Panc1 (cell line): ENCODE measurements around the gene APBB1IP. TPM values are rescaled to one million over a fixed set of nuclear protein-coding genes. Genes with fewer than 3 reads are reported as not detected.

Experiments used
- ATAC-seq: fragments of 200-7000 bp; cut with Tn5 transposase; 2 replicates; pipeline ENCODE4 v1.9.1; 2020; ENCODE audit warnings: mild to moderate bottlenecking, moderate library complexity
- BruUV-seq: library from RNA; stranded (reverse); fragments of 400-500 nt; replicated peaks from 2 replicates; lab custom pipeline; 2021; lab: Mats Ljungman, UMichigan
- CTCF ChIA-PET: fragments of 300-600 bp; sonication (Branson Sonifier 250); formaldehyde crosslinking; loops from one replicate; lab custom pipeline; 2022; ENCODE audit warnings: antibody characterized with exemption; lab: Charles Lee
- POLR2A ChIA-PET: fragments of 300-600 bp; sonication (Branson Sonifier 250); formaldehyde crosslinking; loops from one replicate; lab custom pipeline; 2022; ENCODE audit warnings: antibody characterized with exemption; lab: Charles Lee
- DNase-seq: peaks from one replicate; pipeline ENCODE4 v3.0.0-alpha.2; 2010; ENCODE audit warnings: low read depth, low spot score
- H3K27ac ChIP-seq: 2 replicates; pipeline ENCODE4 v1.5.1; 2011; ENCODE audit warnings: mild to moderate bottlenecking, low read length, inconsistent platforms
- H3K27me3 ChIP-seq: fragments of 200-500 bp; sonication (Bioruptor generic); 2 replicates; pipeline ENCODE4 v1.6.0; 2014; ENCODE audit warnings: low read length, inconsistent platforms; ENCODE audit not compliant: control insufficient read depth, insufficient read depth
- H3K36me3 ChIP-seq: fragments of 200-500 bp; sonication (Bioruptor generic); 2 replicates; pipeline ENCODE4 v1.5.1; 2014; ENCODE audit warnings: inconsistent platforms, mild to moderate bottlenecking, low read length, moderate library complexity; ENCODE audit not compliant: control insufficient read depth, insufficient read depth
- H3K4me1 ChIP-seq: 2 replicates; pipeline ENCODE4 v1.5.1; 2011; ENCODE audit warnings: inconsistent platforms, mild to moderate bottlenecking, low read length, moderate library complexity; ENCODE audit not compliant: control insufficient read depth, insufficient read depth
- H3K4me3 ChIP-seq, 2 experiments: 2 replicates each; pipeline ENCODE4 v1.5.1; 2011 to 2012; ENCODE audit warnings: low read depth in 2 of 2, low read length in 2 of 2, mild to moderate bottlenecking in 2 of 2, inconsistent platforms in 1 of 2, moderate library complexity in 1 of 2
- H3K9me3 ChIP-seq: fragments of 200-500 bp; sonication (Bioruptor generic); 2 replicates; pipeline ENCODE4 v1.5.1; 2014; ENCODE audit warnings: low read depth, mild to moderate bottlenecking, inconsistent platforms, low read length, moderate library complexity; ENCODE audit not compliant: control insufficient read depth, insufficient read depth
- POLR2AphosphoS5 ChIP-seq: IDR thresholded peaks from 2 replicates; pipeline ENCODE4 v1.6.1; 2012; ENCODE audit warnings: mild to moderate bottlenecking, low read depth, low read length, moderate library complexity
- SIN3A ChIP-seq: IDR thresholded peaks from 2 replicates; pipeline ENCODE4 v1.6.1; 2012; ENCODE audit warnings: low read depth, mild to moderate bottlenecking, low read length, moderate library complexity, borderline replicate concordance; ENCODE audit not compliant: insufficient read depth
- TCF7L2 ChIP-seq: IDR thresholded peaks from 2 replicates; pipeline ENCODE4 v1.6.1; 2011; ENCODE audit warnings: mild to moderate bottlenecking, low read depth, low read length, inconsistent platforms
- in situ Hi-C: cut with HindIII; loops from 2 replicates; pipeline ENCODE4 v1.10.0; 2016; ENCODE audit warnings: low sequenced_read_pairs, low pct_unique_long_range_greater_than_20kb
- intact Hi-C: fragments of 100-400 bp; cut with micrococcal nuclease; formaldehyde crosslinking; loops from one replicate; pipeline ENCODE4 v1.10.0; 2022; ENCODE audit not compliant: unreplicated experiment
- total RNA-seq: library from RNA; stranded (reverse); gene quantifications from one replicate; pipeline ENCODE4 v1.2.1, GENCODE V29; 2021; ENCODE audit not compliant: unreplicated experiment
- TF ChIP-seq, protein P1 (sequence below): fragments of 450-650 bp; IDR thresholded peaks from 2 replicates; pipeline ENCODE4 v1.5.1; 2017; ENCODE audit warnings: mild to moderate bottlenecking
- TF ChIP-seq, protein P2 (sequence below), 2 experiments: IDR thresholded peaks; 2 replicates each; pipeline ENCODE4 v1.6.1; 2011 to 2012; ENCODE audit warnings: low read depth in 2 of 2, control low read depth in 1 of 2, low read length in 1 of 2, mild to moderate bottlenecking in 1 of 2, moderate library complexity in 1 of 2; ENCODE audit not compliant: insufficient read depth in 1 of 2

Gene APBB1IP
- total RNA-seq, 1 experiment from 2014 or later = 0.21 TPM

DNA sequence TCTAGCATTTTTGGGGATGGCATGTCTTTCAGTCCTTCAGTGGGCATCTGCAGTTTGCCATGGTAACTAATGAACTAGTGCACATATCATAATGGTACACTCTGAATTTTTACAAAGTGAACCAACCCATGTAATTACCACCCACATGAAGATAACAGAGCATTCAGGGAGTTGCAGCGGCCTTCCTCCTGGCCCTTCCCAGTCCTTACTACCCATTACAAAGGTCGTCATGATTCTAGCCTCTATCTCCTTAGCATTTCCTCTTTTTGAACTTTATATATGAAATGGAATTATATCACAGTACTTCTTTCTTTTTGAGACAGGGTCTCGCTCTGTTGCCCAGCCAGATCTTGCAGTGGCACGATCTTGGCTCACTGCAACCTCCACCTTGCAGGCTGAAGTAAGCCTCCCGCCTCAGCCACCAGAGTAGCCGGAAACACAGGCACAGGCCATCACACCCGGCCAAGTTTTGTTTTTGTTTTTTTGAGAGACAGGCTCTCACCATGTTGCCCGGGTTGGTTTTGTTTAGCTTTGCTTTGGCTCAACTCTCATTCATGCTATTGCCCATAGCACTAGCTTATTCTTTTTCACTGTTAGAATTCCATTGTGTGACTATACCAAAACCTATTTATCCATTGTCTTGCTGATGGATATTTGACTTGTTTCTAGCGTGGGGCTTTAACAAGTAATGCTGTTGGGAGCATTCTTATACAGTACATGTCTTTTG, 79.2 kb downstream of the APBB1IP start:
- H3K4me3 ChIP-seq = no peak overlapping the region
- DNase-seq (no peak), ATAC-seq (no peak)
- no peaks in the 10 kb centered on the region for H3K36me3 ChIP-seq
- BruUV-seq = no TSS peak
- H3K9me3 ChIP-seq = no peaks in the 10 kb centered on the region
- in situ Hi-C loops (no loop called here), intact Hi-C loops (no loop called here)
- TF ChIP-seq, protein P1, sequence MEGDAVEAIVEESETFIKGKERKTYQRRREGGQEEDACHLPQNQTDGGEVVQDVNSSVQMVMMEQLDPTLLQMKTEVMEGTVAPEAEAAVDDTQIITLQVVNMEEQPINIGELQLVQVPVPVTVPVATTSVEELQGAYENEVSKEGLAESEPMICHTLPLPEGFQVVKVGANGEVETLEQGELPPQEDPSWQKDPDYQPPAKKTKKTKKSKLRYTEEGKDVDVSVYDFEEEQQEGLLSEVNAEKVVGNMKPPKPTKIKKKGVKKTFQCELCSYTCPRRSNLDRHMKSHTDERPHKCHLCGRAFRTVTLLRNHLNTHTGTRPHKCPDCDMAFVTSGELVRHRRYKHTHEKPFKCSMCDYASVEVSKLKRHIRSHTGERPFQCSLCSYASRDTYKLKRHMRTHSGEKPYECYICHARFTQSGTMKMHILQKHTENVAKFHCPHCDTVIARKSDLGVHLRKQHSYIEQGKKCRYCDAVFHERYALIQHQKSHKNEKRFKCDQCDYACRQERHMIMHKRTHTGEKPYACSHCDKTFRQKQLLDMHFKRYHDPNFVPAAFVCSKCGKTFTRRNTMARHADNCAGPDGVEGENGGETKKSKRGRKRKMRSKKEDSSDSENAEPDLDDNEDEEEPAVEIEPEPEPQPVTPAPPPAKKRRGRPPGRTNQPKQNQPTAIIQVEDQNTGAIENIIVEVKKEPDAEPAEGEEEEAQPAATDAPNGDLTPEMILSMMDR = no peak
- TF ChIP-seq SIN3A (no peak), TCF7L2 (no peak), POLR2AphosphoS5 (no peak)
- ChIA-PET CTCF (no interaction called here), POLR2A (no interaction called here)
- H3K4me1 ChIP-seq = no peaks in the 10 kb centered on the region
- H3K27ac ChIP-seq = no peak overlapping the region
- no peaks in the 10 kb centered on the region for H3K27me3 ChIP-seq

DNA sequence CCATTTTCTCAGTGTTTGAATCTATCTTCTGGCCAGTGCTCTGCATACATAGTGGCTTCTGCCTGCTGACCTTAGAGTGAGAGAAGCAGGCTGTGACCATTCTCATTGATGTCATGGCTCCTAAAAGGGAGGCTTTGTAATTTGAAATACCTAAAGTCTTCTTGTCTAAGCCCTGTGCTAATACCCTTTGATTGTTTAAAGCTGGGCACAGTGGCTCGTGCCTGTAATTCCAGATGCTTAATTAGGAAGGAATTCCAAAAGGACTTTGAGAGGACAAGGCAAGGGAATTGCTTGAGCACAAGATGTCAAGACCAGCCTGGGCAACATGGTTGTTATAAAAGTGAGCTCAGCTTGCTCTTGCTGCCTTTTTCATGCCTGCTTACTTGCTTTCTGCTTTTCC, 81.7 kb downstream of the APBB1IP start:
- no TSS peak for BruUV-seq
- no peak overlapping the region for H3K4me3 ChIP-seq
- ATAC-seq (no peak), DNase-seq (no peak)
- H3K4me1 ChIP-seq = no peaks in the 10 kb centered on the region
- intact Hi-C loops = no loop called here
- H3K27me3 ChIP-seq = no peaks in the 10 kb centered on the region
- no peaks in the 10 kb centered on the region for H3K9me3 ChIP-seq
- H3K27ac ChIP-seq = no peak overlapping the region
- POLR2A ChIA-PET = interaction anchor here (0.6 kb wide), 1 partner anchor 156 kb away, joined by 4 read pairs; no protein-coding TSS in a partner anchor
- H3K36me3 ChIP-seq = no peaks in the 10 kb centered on the region
- TF ChIP-seq SIN3A = no peak
- TF ChIP-seq, protein P1 = no peak
- no peak for TF ChIP-seq TCF7L2
- TF ChIP-seq POLR2AphosphoS5 = no peak
- TF ChIP-seq, protein P2, sequence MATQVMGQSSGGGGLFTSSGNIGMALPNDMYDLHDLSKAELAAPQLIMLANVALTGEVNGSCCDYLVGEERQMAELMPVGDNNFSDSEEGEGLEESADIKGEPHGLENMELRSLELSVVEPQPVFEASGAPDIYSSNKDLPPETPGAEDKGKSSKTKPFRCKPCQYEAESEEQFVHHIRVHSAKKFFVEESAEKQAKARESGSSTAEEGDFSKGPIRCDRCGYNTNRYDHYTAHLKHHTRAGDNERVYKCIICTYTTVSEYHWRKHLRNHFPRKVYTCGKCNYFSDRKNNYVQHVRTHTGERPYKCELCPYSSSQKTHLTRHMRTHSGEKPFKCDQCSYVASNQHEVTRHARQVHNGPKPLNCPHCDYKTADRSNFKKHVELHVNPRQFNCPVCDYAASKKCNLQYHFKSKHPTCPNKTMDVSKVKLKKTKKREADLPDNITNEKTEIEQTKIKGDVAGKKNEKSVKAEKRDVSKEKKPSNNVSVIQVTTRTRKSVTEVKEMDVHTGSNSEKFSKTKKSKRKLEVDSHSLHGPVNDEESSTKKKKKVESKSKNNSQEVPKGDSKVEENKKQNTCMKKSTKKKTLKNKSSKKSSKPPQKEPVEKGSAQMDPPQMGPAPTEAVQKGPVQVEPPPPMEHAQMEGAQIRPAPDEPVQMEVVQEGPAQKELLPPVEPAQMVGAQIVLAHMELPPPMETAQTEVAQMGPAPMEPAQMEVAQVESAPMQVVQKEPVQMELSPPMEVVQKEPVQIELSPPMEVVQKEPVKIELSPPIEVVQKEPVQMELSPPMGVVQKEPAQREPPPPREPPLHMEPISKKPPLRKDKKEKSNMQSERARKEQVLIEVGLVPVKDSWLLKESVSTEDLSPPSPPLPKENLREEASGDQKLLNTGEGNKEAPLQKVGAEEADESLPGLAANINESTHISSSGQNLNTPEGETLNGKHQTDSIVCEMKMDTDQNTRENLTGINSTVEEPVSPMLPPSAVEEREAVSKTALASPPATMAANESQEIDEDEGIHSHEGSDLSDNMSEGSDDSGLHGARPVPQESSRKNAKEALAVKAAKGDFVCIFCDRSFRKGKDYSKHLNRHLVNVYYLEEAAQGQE (IDR thresholded peaks at IDR 0.05; ENCODE audit: insufficient read depth in 1 of 2, low read depth in 2 of 2, low read length in 1 of 2) = no peak
- in situ Hi-C loops = no loop called here
- CTCF ChIA-PET = no interaction called here
